ENCODE measurements around the gene CCDC33.

Gene CCDC33

GRCh38 chr15:74209560-74209958, 26.6 kb upstream of the CCDC33 start:
- no peak for DNase-seq

GRCh38 chr15:74209997-74210671, 26.0 kb upstream of the CCDC33 start:
- no peak for DNase-seq

- DNase-seq: no peak
These were observed 25.4 kb upstream of the CCDC33 start for GRCh38 chr15:74210729-74211128.

- DNase-seq: no peak
These were observed 24.5 kb upstream of the CCDC33 start for GRCh38 chr15:74211656-74212055.

GRCh38 chr15:74212494-74212893, 23.6 kb upstream of the CCDC33 start:
- DNase-seq: no peak

- DNase-seq: no peak
These were observed 22.3 kb upstream of the CCDC33 start for GRCh38 chr15:74213858-74214284.

GRCh38 chr15:74214324-74215021, 21.7 kb upstream of the CCDC33 start:
- no peak for DNase-seq

GRCh38 chr15:74215958-74216357, 20.2 kb upstream of the CCDC33 start:
- no peak for DNase-seq

GRCh38 chr15:74216949-74217348, 19.2 kb upstream of the CCDC33 start:
- no peak for DNase-seq

GRCh38 chr15:74217907-74218885, 17.9 kb upstream of the CCDC33 start:
- DNase-seq: no peak

GRCh38 chr15:74220475-74221248, 15.5 kb upstream of the CCDC33 start:
- no peak for DNase-seq

- no peak for DNase-seq
These were observed 14.5 kb upstream of the CCDC33 start for GRCh38 chr15:74221399-74222239.

- no peak for DNase-seq
These were observed 13.6 kb upstream of the CCDC33 start for GRCh38 chr15:74222240-74223119.

- no peak for DNase-seq
These were observed 10.2 kb upstream of the CCDC33 start for GRCh38 chr15:74225928-74226327.

GRCh38 chr15:74226761-74227540, 9.2 kb upstream of the CCDC33 start:
- DNase-seq: no peak

GRCh38 chr15:74227968-74228722, 8.0 kb upstream of the CCDC33 start:
- DNase-seq: no peak

GRCh38 chr15:74228723-74229081, 7.4 kb upstream of the CCDC33 start:
- DNase-seq: no peak

- DNase-seq: no peak
These were observed 6.4 kb upstream of the CCDC33 start for GRCh38 chr15:74229686-74230085.

GRCh38 chr15:74231475-74231874, 4.7 kb upstream of the CCDC33 start:
- DNase-seq: no peak

All from SW 1271 (cell line).